HG02943 (cell line): Measurements from ENCODE around the gene ITPA.

ENCODE experiments used
- ATAC-seq: cut with Tn5 transposase; IDR thresholded peaks from one replicate; pipeline ENCODE4 v1.9.1; 2021; ENCODE audit warnings: mild to moderate bottlenecking, low read depth, moderate library complexity; ENCODE audit not compliant: unreplicated experiment

The ITPA gene

DNA sequence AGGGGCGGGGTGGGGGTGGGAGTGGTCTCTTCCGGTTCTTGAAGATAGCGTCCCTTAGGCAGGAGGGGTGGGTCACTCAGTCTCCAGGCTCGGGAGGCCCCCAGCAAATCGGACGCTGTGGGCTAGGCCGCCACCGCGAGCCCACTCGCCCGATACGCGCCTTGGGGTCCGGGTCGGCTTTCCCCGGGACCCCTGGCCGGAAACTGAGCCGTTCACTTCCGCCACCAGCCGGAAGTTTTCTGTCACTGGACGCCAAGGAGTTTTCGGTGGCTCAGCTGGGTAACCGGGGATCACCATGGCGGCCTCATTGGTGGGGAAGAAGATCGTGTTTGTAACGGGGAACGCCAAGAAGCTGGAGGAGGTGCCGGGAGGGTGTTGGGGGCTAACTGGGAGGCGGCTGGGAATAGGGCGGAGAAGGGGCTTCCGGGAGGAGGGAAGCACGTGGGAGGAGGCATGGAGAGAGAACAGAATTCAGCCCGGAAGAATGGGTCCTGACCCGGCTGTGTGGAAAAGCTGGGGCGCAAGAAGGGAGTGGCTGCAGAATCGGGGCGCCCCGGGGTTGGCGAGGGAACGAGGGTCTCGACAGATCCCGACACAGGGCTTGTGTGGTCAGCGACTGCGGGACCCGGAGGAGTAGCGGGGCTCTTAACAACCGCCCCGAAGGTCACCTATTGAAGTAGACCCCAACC lies at the start of gene ITPA:
Gene ITPA, plus strand, starts transcription at position 242 of the 689 bp plus-strand sequence. Its CDS starts 54 bp downstream, at position 296.
- ATAC-seq = no peak

DNA sequence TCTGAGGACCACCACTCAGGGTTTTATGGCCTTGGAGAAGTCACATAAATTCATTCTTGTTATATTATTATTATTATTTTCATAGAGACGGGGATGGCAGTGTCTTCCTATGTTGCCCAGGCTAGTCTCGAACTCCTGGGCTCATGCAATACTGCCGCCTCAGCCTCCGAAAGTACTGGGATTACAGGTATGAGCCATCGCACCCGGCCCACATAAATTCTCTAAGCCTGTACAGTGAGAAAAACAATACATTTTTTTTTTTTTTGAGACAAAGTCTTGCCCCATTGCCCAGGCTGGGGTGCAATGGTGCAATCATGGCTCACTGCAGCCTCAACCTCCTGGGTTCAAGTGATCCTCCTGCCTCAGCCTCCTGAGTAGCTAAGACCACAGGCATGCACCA lies 48.9 kb upstream of the ITPA start:
- no peak for ATAC-seq

GRCh38 chr20:3161316-3162079 lies 47.8 kb upstream of the ITPA start:
- no peak for ATAC-seq

DNA sequence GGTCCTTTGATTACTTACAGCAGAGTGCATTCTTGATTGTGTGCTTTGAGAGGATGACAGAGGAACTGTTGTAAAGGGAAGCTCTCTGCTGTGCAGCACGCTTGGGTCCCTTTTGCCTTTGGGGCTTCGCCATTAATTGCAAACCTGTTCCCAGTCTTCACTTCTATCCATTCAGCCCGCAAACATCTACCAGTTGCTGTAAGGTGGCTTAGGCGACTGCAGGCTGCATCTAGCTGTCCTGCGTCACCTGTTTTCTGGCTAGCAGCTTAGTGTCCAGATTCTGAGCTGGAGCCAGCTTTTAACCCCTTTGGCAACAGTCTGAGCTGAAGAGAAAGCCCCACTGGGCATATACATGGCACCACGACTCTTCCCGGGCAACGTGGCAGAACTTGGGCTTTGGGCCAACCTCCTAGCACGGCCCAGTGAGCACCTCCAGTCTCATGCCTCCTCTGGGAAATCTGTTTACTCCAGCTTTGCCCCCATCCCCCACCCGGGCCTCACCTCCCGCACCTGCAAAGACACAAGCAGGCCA lies 47.2 kb upstream of the ITPA start:
- no peak for ATAC-seq

GRCh38 chr20:3163099-3164042 lies 45.9 kb upstream of the ITPA start:
- no peak for ATAC-seq

DNA sequence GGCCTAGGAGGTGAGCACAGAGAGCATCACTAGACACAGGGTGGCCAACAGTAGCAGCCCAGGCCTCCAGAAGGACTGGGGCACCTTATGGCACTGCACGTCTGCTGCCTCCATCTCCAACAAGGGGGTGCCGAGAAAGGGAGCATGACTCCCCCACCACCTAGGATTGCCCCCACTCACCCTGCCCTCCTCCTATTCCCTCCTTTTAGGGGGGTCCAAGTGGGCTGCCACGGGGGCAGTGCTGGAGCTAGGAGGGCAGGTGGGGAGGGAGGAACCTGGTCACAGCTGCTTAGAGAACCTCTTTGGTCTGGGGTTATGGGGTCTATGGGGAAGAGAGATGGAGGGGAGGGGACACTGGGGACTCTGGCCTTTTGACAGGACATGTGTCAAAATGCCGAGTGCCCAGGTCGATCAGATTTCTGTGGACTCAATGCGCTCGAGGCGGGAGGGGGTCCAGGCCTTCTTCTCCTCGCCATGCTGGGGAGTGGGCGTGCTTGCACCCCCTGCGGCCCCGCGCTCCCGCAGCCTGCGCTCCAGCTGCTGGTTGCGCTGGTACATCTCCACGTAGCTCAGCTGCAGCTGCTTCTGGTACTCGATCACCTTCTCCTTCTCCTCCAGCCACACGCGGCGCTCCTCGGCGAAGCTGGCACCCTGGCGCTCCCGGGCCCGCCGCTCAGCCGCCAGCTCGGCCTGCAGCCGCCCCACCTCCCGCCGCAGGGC lies 45.1 kb upstream of the ITPA start:
- no peak for ATAC-seq

GRCh38 chr20:3164763-3165410 lies 44.4 kb upstream of the ITPA start:
- no peak for ATAC-seq

DNA sequence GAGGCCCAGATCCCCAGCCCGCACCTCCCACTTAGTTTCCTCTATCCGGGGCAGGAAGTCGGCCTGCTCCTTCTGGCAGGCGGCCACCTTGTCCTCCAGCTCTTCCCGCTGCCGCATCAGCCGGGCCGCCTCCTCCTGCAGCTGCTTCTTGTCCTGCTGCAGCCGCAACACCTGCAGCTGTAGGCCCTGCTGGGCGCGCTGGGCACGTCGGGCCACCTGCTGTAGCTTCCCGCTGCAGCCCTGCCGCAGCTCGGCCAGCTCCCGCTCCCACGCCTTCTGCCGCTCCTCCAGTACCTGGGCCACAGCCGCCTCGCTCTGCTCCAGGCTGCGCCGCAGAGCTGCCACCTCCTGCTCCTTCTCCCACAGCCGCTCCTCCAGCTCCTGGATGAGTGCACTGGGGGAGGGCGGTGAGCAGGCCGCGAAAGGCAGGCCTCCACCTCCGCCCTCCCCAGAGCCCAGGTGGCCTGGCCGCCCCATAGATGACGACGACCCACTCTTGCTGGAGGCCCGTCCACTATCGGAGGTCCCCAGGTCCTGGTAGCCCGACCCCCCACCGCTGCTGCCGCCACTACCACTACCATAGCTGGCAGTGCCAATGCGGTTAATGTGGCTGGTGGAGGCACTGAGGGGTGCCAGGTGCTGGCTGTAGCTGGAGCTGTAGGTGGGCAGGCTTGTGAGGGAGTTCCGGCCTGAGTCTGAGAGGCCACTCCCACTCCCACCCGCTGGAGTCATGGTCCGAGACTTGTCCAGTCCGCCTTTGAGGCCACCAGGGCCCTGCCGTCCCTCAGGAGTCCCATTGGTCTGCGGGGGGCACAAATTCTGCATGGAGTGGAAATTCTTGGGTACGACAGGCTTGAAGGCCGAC lies 43.6 kb upstream of the ITPA start:
- no peak for ATAC-seq

DNA sequence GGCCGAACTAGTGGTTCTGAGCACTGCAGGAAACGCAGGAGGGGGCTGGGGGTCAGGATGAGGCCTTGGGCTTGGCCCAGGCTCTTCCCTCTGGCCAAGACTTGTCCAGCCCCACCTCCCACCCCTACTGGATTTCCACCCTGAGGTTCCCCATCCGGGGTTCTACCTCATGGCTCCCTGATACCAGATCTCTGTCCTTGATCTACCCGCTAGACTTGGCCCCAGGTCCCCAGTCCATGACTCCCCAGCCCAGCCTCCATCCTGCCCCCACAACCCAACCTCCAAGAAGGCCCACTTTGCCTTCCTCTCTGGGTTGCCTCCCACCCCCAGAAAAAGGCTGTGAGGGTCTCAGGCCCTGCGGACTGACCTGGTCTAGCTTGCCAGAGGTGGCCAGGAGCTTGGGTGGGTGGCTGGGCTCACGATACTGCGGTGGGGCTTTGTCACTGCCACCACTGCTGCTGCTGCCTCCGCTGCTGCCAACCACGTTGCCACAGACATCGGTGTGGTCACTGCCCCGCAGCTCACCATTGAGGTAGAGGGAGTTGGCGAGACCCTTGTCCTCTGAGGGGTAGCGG lies 42.9 kb upstream of the ITPA start:
- ATAC-seq = no peak

GRCh38 chr20:3166913-3167342 lies 42.4 kb upstream of the ITPA start:
- ATAC-seq = no peak

GRCh38 chr20:3167738-3168078 lies 41.6 kb upstream of the ITPA start:
- ATAC-seq = no peak

DNA sequence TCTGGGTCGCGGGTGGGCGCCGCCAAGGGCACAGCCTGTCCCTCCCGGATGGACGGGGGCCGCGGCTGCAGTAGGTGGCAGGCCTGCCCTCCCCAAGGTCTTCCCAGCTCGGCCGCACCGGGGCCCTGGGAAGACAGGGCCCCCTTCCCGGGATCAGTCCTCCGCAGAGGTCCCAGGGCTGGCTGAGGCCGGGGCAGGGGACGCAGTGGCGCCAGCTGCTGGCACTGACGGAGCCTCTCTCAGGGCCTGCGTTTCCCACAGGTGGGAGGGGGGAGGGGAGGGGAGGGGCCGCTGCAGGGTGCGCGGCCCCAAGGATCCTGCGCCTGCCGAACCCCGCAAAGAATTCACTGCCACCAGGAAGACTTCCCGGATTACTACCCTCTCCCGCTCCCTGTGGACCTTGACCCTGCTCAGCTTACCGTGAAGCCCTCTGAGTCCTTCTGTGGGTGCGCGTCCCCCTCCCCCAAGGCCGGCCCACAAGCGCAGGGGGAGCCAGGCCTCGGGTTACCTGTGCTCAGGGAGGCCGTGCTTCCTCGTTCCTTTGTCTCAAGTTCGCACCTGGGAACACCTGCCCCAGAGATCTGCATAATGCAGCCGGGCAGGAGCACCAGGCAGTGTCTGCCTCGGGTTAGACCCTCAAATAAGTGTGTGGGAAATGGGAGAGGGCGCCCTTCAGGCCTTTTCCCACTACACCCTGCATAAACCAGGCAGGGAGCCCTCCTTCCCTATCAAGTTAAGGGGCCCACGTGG lies 41.0 kb upstream of the ITPA start:
- ATAC-seq = no peak

DNA sequence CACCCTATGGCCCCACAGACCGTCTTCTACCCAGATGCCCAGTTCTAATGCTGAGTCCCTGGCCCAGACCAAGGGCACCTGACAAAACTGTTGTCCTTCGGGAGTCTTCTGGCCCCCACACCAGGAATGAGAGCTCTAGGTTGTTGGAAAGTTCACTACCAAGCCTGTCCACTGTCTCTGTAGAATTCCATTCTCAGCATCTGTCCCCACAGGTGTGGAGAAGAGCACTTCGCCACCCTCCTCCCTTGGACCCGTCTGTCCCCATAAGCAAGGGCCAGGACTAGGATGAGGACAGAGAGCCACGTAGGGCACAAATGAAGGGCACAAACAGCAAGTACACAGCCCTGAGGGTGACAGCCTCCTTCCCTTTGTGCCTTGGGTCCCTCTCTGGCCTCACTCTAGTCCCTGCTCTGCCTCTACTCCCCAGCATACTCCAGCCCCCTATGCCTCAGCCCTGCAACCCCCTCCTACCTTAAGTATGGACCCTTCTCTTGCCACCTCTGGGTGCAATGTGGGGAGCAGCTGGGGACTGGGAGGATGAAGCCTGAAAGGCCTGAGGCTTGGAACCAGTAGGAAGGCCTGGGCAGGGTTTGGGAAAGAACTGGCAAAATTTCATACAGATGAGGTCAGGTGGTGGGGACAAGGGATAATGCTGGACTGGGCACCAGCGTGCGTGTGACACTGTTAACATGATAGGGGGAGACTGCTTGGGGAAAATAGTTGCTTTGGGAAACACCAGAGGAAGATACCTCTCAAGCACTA lies 40.3 kb upstream of the ITPA start:
- ATAC-seq = no peak

- no peak for ATAC-seq
Measured at GRCh38 chr20:3171391-3172125, 37.7 kb upstream of the ITPA start.

DNA sequence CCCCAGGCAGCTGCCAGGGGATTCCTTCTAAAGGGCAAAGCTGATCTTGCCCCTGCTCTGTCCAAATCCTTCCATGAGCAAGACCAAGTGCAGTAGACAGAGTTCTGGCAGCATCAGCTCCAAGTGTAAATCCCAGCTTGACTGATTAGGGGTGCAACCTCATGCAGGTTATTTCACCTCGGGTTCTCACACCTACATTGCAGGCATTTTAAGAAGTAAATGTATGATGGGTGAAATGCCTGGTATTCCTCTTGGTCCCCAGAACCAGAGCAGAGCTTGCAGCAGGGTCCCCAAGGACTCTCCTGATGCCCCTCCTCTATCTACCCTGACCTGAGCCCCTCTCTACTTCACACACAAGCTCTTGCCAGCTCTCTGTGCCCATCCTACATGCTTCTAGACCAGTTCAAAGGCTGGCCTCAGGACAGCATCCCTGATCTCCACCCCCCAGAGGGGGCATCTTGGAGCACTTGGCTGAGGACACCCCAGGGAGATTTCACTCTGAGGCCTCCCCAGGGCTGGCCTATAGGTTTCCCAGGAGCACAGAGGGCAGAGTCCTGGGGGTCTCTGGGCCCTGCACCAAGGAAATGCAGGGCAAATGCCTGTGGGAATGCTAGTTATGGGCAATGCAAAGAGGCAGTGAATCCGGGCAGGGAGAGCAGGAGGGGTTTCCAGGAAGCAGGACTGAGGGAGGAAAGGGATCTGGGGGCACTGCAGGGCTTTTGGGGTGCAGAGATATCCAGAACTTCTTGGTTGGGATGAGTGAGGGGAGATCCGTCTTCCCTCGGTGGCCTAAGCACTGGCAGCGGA lies 37.0 kb upstream of the ITPA start:
- no peak for ATAC-seq
